GM12878 (cell line): ENCODE results near the gene SHQ1.

Source experiments
- CTCF ChIP-seq, 3 experiments: IDR thresholded peaks in 2 of 3; conservative IDR thresholded peaks in 1 of 3; 2 replicates each; pipeline ENCODE4 v1.5.1; 2011; ENCODE audit warnings: low read depth in 3 of 3, low read length in 3 of 3, mild to moderate bottlenecking in 3 of 3, control low read depth in 2 of 3, moderate library complexity in 2 of 3, inconsistent platforms in 1 of 3, mixed read lengths in 1 of 3; ENCODE audit not compliant: control insufficient read depth in 2 of 3, insufficient read depth in 1 of 3; ENCODE audit errors: extremely low read depth in 1 of 3
- EP300 ChIP-seq, 2 experiments: fragments of 150-350 bp in 1 of 2; IDR thresholded peaks; 2 replicates each; pipeline ENCODE4 v1.6.1; 2011 to 2012; ENCODE audit warnings: low read depth in 2 of 2, low read length in 2 of 2, borderline replicate concordance in 1 of 2, improper control_type of control experiment in 1 of 2, inconsistent platforms in 1 of 2; ENCODE audit not compliant: control insufficient read depth in 1 of 2
- KDM1A ChIP-seq: fragments of 200-600 bp; sonication (generic); IDR thresholded peaks from 2 replicates; pipeline ENCODE4 v1.6.1; 2016; ENCODE audit warnings: borderline replicate concordance
- MAX ChIP-seq: IDR thresholded peaks from 2 replicates; pipeline ENCODE4 v1.6.1; 2012; ENCODE audit warnings: low read depth, low read length, improper control_type of control experiment
- RBBP5 ChIP-seq: fragments of 200-600 bp; sonication (generic); conservative IDR thresholded peaks from 2 replicates; pipeline ENCODE4 v1.6.1; 2016
- RELA ChIP-seq: fragments of 450-650 bp; IDR thresholded peaks from 2 replicates; pipeline ENCODE4 v1.8.0; 2014; ENCODE audit warnings: borderline replicate concordance; ENCODE audit not compliant: partially characterized antibody
- REST ChIP-seq: IDR thresholded peaks from 2 replicates; pipeline ENCODE4 v1.6.1; 2012; ENCODE audit warnings: mild to moderate bottlenecking, low read depth, low read length
- ZZZ3 ChIP-seq: IDR thresholded peaks from 2 replicates; pipeline ENCODE4 v1.6.1; 2011; ENCODE audit warnings: low read depth; ENCODE audit not compliant: control insufficient read depth, insufficient read length

GRCh38 chr3:72818092-72818773 is 30.0 kb downstream of the SHQ1 start:
- no peak for TF ChIP-seq EP300 (IDR thresholded peaks at IDR 0.05; ENCODE audit: borderline replicate concordance in 1 of 2, control insufficient read depth in 1 of 2, low read depth in 2 of 2, low read length in 2 of 2)
- TF ChIP-seq REST = no peak
- peak; percentile 43 to 74 (median 53) for TF ChIP-seq CTCF (IDR thresholded peaks at IDR 0.05 in 2 of 3, conservative IDR thresholded peaks at IDR 0.05 in 1 of 3; ENCODE audit: control insufficient read depth in 2 of 3, extremely low read depth in 1 of 3, insufficient read depth in 1 of 3, low read depth in 3 of 3, low read length in 3 of 3)
- TF ChIP-seq KDM1A = no peak
- no peak for TF ChIP-seq MAX
- TF ChIP-seq ZZZ3 = no peak
- no peak for TF ChIP-seq RBBP5
- no peak for TF ChIP-seq RELA
